ENCODE data around the gene CELF5.
A peak's percentile ranks its signal among the peaks of the same experiment; 100 is the strongest.
"Not testable (repeated sequence)": the region's sequence is repeated elsewhere in the genome, so short reads cannot be mapped to it uniquely, and the experiment has no call there.

CELF5 gene

GRCh38 chr19:3208317-3209207 is 15.9 kb upstream of the CELF5 start:
- no peak for DNase-seq

- peak; percentile 18 for DNase-seq
These were observed 14.0 kb upstream of the CELF5 start for GRCh38 chr19:3210347-3211017.

GRCh38 chr19:3211191-3211590 is 13.3 kb upstream of the CELF5 start:
- no peak for DNase-seq

GRCh38 chr19:3213159-3213558 is 11.3 kb upstream of the CELF5 start:
- DNase-seq = no peak

GRCh38 chr19:3216874-3217273 is 7.6 kb upstream of the CELF5 start:
- no peak for DNase-seq

- no peak for DNase-seq
These were observed 3.9 kb upstream of the CELF5 start for GRCh38 chr19:3220576-3220975.

GRCh38 chr19:3221576-3221975 is 2.9 kb upstream of the CELF5 start:
- DNase-seq = not testable (repeated sequence)

GRCh38 chr19:3222709-3223108 is 1.8 kb upstream of the CELF5 start:
- DNase-seq = no peak

GRCh38 chr19:3225169-3225485 is 666 bp downstream of the CELF5 start:
- no peak for DNase-seq

- no peak for DNase-seq
These were observed 1.2 kb downstream of the CELF5 start for GRCh38 chr19:3225677-3226093.

GRCh38 chr19:3227054-3227626 is 2.7 kb downstream of the CELF5 start:
- no peak for DNase-seq

- DNase-seq = no peak
These were observed 4.9 kb downstream of the CELF5 start for GRCh38 chr19:3229346-3229743.

- DNase-seq = no peak
These were observed 5.5 kb downstream of the CELF5 start for GRCh38 chr19:3229888-3230496.

- no peak for DNase-seq
These were observed 6.8 kb downstream of the CELF5 start for GRCh38 chr19:3231288-3231687.

- DNase-seq = no peak
These were observed 8.7 kb downstream of the CELF5 start for GRCh38 chr19:3233116-3233515.

GRCh38 chr19:3233831-3234230 is 9.4 kb downstream of the CELF5 start:
- DNase-seq = no peak

- no peak for DNase-seq
These were observed 10.3 kb downstream of the CELF5 start for GRCh38 chr19:3234800-3235199.

GRCh38 chr19:3235604-3236003 is 11.1 kb downstream of the CELF5 start:
- not testable (repeated sequence) for DNase-seq

- DNase-seq = no peak
These were observed 11.8 kb downstream of the CELF5 start for GRCh38 chr19:3236272-3236671.

GRCh38 chr19:3238066-3238561 is 13.7 kb downstream of the CELF5 start:
- DNase-seq = no peak

- no peak for DNase-seq
These were observed 14.9 kb downstream of the CELF5 start for GRCh38 chr19:3239367-3239766.

GRCh38 chr19:3243819-3244700 is 19.6 kb downstream of the CELF5 start:
- DNase-seq = peak; percentile 60

Measured in fibroblast of upper back skin (primary cell).